Activated CD8-positive, alpha-beta T cell treated with anti-CD3 and anti-CD28 coated beads for 36 hours (primary cell): ENCODE data around the gene OSR1. TPM values are rescaled to one million over a fixed set of nuclear protein-coding genes. Genes with fewer than 3 reads are reported as not detected.
A peak's percentile ranks its signal among the peaks of the same experiment; 100 is the strongest.

Experiments
- ATAC-seq: fragments of 200-7000 bp; cut with Tn5 transposase; one replicate; pipeline ENCODE4 v1.10.0; 2021; ENCODE audit warnings: mild to moderate bottlenecking, moderate library complexity
- CTCF ChIA-PET: fragments of 350-600 bp; sonication (Branson Sonifier 250); formaldehyde crosslinking; loops from one replicate; lab custom pipeline; 2021; ENCODE audit warnings: antibody characterized with exemption; lab: Charles Lee
- POLR2A ChIA-PET: fragments of 350-600 bp; sonication (Branson Sonifier 250); formaldehyde crosslinking; loops from one replicate; lab custom pipeline; 2021; ENCODE audit warnings: antibody characterized with exemption; lab: Charles Lee
- DNase-seq: peaks from one replicate; pipeline ENCODE4 v3.0.0-alpha.2; 2020
- H3K27ac Mint-ChIP-seq: one replicate; pipeline ENCODE4 v1.8.0; 2021; ENCODE audit warnings: mild to moderate bottlenecking, mixed read lengths
- H3K27me3 Mint-ChIP-seq: one replicate; pipeline ENCODE4 v1.8.0; 2021; ENCODE audit warnings: mixed read lengths
- H3K36me3 Mint-ChIP-seq: one replicate; pipeline ENCODE4 v1.8.0; 2021; ENCODE audit warnings: low read depth, mixed read lengths
- H3K4me1 Mint-ChIP-seq: one replicate; pipeline ENCODE4 v1.8.0; 2021; ENCODE audit warnings: low read depth, mixed read lengths
- H3K4me3 Mint-ChIP-seq: one replicate; pipeline ENCODE4 v1.8.0; 2021; ENCODE audit warnings: mild to moderate bottlenecking, moderate library complexity, mixed read lengths
- H3K9me3 Mint-ChIP-seq: one replicate; pipeline ENCODE4 v1.8.0; 2021; ENCODE audit warnings: mixed read lengths
- intact Hi-C: fragments of 100-400 bp; cut with micrococcal nuclease; formaldehyde crosslinking; loops from one replicate; pipeline ENCODE4 v1.10.0; 2022
- total RNA-seq, 2 experiments: library from RNA; stranded (reverse); gene quantifications; one replicate each; pipeline ENCODE4 v1.2.3, GENCODE V29; 2021
- TF ChIP-seq, protein P1 (sequence below): fragments of 200-600 bp; IDR thresholded peaks from one replicate; pipeline ENCODE4 v1.8.0; 2022; ENCODE audit warnings: antibody characterized with exemption, mild to moderate bottlenecking

The OSR1 gene
- total RNA-seq, 2 experiments from 2014 or later = not detected

DNA sequence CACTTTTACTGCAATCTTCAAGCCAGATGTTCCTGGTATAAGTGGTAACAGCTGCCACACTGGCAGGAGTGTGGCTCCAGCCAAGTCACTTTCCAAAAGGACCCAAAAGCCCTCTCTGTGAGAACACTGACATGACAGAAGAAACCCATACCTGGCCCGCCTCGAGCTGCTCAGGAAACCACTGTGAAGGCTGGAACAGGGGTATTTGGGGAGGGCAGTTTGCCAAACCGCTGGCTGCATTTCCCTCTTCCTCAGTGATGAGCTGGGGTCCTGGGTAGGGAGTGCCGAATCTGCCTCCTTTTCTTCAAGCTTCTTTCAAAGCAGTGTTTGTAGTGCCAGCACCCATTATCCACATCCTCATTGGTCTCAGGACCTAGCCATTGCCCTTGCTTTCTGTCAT is 10.3 kb upstream of the OSR1 start:
- TF ChIP-seq, protein P1, sequence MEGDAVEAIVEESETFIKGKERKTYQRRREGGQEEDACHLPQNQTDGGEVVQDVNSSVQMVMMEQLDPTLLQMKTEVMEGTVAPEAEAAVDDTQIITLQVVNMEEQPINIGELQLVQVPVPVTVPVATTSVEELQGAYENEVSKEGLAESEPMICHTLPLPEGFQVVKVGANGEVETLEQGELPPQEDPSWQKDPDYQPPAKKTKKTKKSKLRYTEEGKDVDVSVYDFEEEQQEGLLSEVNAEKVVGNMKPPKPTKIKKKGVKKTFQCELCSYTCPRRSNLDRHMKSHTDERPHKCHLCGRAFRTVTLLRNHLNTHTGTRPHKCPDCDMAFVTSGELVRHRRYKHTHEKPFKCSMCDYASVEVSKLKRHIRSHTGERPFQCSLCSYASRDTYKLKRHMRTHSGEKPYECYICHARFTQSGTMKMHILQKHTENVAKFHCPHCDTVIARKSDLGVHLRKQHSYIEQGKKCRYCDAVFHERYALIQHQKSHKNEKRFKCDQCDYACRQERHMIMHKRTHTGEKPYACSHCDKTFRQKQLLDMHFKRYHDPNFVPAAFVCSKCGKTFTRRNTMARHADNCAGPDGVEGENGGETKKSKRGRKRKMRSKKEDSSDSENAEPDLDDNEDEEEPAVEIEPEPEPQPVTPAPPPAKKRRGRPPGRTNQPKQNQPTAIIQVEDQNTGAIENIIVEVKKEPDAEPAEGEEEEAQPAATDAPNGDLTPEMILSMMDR = no peak
- CTCF ChIA-PET = interaction anchor here (0.6 to 1.3 kb wide), 4 partner anchors 9 to 616 kb away, joined by 3 to 6 read pairs (median 3); no protein-coding TSS in a partner anchor
- H3K4me1 Mint-ChIP-seq = no peaks in the 10 kb centered on the region
- DNase-seq (no peak), ATAC-seq (no peak)
- peaks cover 26% of the 10 kb centered on the region for H3K27me3 Mint-ChIP-seq
- H3K36me3 Mint-ChIP-seq = no peaks in the 10 kb centered on the region
- H3K27ac Mint-ChIP-seq = no peak overlapping the region
- POLR2A ChIA-PET = interaction anchor here (0.7 kb wide), 1 partner anchor 11 kb away, joined by 3 read pairs; no protein-coding TSS in a partner anchor
- no peak overlapping the region for H3K4me3 Mint-ChIP-seq
- intact Hi-C loops = loop anchor here (10.0 kb wide), 1 partner anchor 844 kb away; no protein-coding TSS in a partner anchor
- H3K9me3 Mint-ChIP-seq = no peaks in the 10 kb centered on the region

DNA sequence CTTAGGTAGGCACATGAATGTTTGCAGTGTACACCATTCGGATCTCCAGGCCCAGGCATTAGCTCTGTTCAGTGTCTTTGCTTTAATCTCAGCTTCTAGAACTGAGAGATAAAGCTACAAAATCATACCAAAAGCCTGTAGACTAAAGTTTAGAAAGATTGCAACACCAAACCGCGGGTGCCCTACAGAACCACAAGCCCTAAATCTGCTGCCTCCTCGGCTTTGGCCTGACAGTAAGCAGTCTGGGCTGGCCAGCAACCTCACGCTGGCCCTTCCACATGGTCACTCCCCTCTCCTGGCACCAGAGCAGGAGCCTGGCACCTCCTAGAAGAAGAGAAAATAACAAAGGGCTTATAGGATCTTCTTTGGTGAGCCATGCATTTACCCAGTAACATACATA is 8.9 kb upstream of the OSR1 start:
- Mint-ChIP-seq H3K4me1 (peaks cover 10% of the 10 kb centered on the region), H3K36me3 (no peaks in the 10 kb centered on the region), H3K4me3 (no peak overlapping the region), H3K27ac (no peak overlapping the region), H3K27me3 (peaks cover 34% of the 10 kb centered on the region), H3K9me3 (no peaks in the 10 kb centered on the region)
- TF ChIP-seq, protein P1 = no peak
- ChIA-PET POLR2A (no interaction called here), CTCF (no interaction called here)
- intact Hi-C loops = loop anchor here (10.0 kb wide), 1 partner anchor 843 kb away; no protein-coding TSS in a partner anchor
- DNase-seq = no peak
- ATAC-seq = no peak

DNA sequence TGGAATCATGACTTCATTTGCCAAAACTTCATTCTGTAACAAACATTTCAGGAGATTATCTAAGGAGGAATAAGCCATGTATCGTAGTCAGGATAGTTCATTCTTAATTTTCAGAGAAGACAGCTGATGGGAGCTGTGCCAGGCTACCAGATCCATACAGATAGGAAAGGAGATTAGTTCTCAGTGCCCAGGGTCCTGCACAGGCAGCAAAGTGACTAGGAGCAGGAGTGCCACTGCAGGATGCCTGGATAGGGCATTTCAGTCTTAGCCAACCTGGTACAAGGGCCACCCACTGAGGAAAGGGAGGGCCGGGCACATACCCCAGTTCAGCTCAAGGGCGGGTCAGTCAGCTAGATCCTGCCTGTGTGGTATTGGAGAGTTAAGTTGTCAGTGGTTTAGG is 6.7 kb upstream of the OSR1 start:
- H3K9me3 Mint-ChIP-seq = no peaks in the 10 kb centered on the region
- H3K4me3 Mint-ChIP-seq = no peak overlapping the region
- H3K27ac Mint-ChIP-seq = no peak overlapping the region
- ChIA-PET CTCF (interaction anchor here (1.2 kb wide), 1 partner anchor 14 kb away, joined by 3 read pairs; no protein-coding TSS in a partner anchor), POLR2A (no interaction called here)
- DNase-seq (no peak), ATAC-seq (no peak)
- H3K27me3 Mint-ChIP-seq = peaks cover 45% of the 10 kb centered on the region
- H3K36me3 Mint-ChIP-seq = no peaks in the 10 kb centered on the region
- H3K4me1 Mint-ChIP-seq = peaks cover 22% of the 10 kb centered on the region
- intact Hi-C loops = loop anchor here (10.0 kb wide), 1 partner anchor 840 kb away; no protein-coding TSS in a partner anchor
- TF ChIP-seq, protein P1 = no peak

DNA sequence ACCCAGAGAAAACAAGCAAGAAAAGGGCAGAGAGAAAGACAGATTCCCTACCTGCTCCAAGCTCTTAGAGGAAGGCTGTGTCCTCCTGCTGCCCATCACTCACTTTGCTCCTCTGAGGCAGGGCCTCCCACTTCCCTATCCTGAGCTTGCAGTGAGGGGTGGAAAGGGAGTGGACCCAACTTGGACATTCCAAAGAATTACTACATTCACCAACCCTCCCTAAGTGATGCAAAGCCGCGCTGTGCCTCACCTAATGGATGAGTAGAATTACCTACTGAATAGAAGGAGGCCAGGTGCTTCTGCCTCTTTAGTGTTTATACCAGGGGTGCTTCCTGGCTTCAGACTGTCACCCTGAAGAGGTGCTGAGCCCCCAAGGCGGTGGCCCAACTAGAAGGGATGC is 5.6 kb upstream of the OSR1 start:
- Mint-ChIP-seq H3K27ac (no peak overlapping the region), H3K9me3 (no peaks in the 10 kb centered on the region), H3K27me3 (peaks cover 51% of the 10 kb centered on the region), H3K4me1 (peaks cover 22% of the 10 kb centered on the region), H3K36me3 (no peaks in the 10 kb centered on the region), H3K4me3 (no peak overlapping the region)
- TF ChIP-seq, protein P1 = no peak
- ATAC-seq = no peak
- CTCF ChIA-PET = interaction anchor here (1.2 to 1.4 kb wide), 4 partner anchors 14 to 843 kb away, joined by 3 to 7 read pairs (median 4); no protein-coding TSS in a partner anchor
- intact Hi-C loops = loop anchor here (5.0 to 10.0 kb wide), 2 partner anchors 612 to 839 kb away; no protein-coding TSS in a partner anchor
- POLR2A ChIA-PET = interaction anchor here (0.6 to 1.2 kb wide), 2 partner anchors 9 to 574 kb away, joined by 3 to 4 read pairs; no protein-coding TSS in a partner anchor
- DNase-seq = no peak

DNA sequence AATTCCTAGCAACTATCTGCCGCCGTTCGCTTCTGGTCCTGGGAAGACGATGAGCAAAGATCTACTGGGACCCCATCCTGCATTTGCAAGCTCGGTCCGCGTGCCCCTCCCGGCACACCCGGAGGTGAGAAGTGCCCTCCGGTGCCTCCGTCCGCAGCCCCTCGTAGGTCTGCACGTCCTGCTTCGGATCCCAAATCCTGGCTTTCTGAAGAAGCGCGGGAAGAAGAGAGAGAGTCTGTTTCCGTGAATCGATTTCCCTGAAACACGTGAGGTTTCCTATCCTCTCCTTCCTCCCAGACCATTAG is 5.0 kb upstream of the OSR1 start:
- Mint-ChIP-seq H3K36me3 (no peaks in the 10 kb centered on the region), H3K9me3 (no peaks in the 10 kb centered on the region), H3K4me1 (peaks cover 22% of the 10 kb centered on the region), H3K27ac (no peak overlapping the region), H3K27me3 (peaks cover 53% of the 10 kb centered on the region), H3K4me3 (peak overlapping the region; percentile 86)
- TF ChIP-seq, protein P1 = no peak
- CTCF ChIA-PET = interaction anchor here (1.2 to 1.4 kb wide), 4 partner anchors 13 to 843 kb away, joined by 3 to 7 read pairs (median 4); no protein-coding TSS in a partner anchor
- ATAC-seq (no peak), DNase-seq (no peak)
- intact Hi-C loops = loop anchor here (5.0 to 10.0 kb wide), 2 partner anchors 611 to 839 kb away; no protein-coding TSS in a partner anchor
- POLR2A ChIA-PET = interaction anchor here (0.6 to 1.2 kb wide), 2 partner anchors 9 to 573 kb away, joined by 3 to 4 read pairs; no protein-coding TSS in a partner anchor
